Fibroblast of pulmonary artery (primary cell): ENCODE data around the gene ARMC12.
A peak's percentile ranks its signal among the peaks of the same experiment; 100 is the strongest.

ENCODE experiments used
- DNase-seq: peaks from one replicate; pipeline ENCODE4 v3.0.0-alpha.2; 2010; ENCODE audit warnings: low read depth
- H3K4me3 ChIP-seq: replicated peaks from 2 replicates; pipeline ENCODE4 v1.5.1; 2011; ENCODE audit warnings: low read depth, mild to moderate bottlenecking, control low read depth, low read length, moderate library complexity
- CTCF ChIP-seq: IDR thresholded peaks from 2 replicates; pipeline ENCODE4 v1.5.1; 2011; ENCODE audit warnings: mild to moderate bottlenecking, control low read depth, low read length, inconsistent platforms; ENCODE audit errors: missing control alignments

The ARMC12 gene

GRCh38 chr6:35737413-35738211, 780 bp downstream of the ARMC12 start:
- TF ChIP-seq CTCF, result peak; percentile 89
- no peak overlapping the region for H3K4me3 ChIP-seq
- peak; percentile 93 for DNase-seq

- no peak overlapping the region for H3K4me3 ChIP-seq
- no peak for TF ChIP-seq CTCF
These were observed 3.1 kb downstream of the ARMC12 start for GRCh38 chr6:35739645-35740524.

GRCh38 chr6:35742842-35743241, 6.0 kb downstream of the ARMC12 start:
- no peak for DNase-seq

More at GRCh38 chr6:35739645-35740524, 3.1 kb downstream of the ARMC12 start:
- no peak for DNase-seq

GRCh38 chr6:35745509-35745908, 8.7 kb downstream of the ARMC12 start:
- DNase-seq, result no peak
- TF ChIP-seq CTCF, result no peak

More at GRCh38 chr6:35742842-35743241, 6.0 kb downstream of the ARMC12 start:
- H3K4me3 ChIP-seq, result no peak overlapping the region
- TF ChIP-seq CTCF, result no peak

GRCh38 chr6:35746516-35746915, 9.7 kb downstream of the ARMC12 start:
- H3K4me3 ChIP-seq, result no peak overlapping the region
- TF ChIP-seq CTCF, result no peak
- DNase-seq, result no peak

More at GRCh38 chr6:35745509-35745908, 8.7 kb downstream of the ARMC12 start:
- H3K4me3 ChIP-seq, result no peak overlapping the region

- H3K4me3 ChIP-seq, result no peak overlapping the region
- no peak for TF ChIP-seq CTCF
- DNase-seq, result no peak
These were observed 11.0 kb downstream of the ARMC12 start for GRCh38 chr6:35747877-35748276.
